Upper lobe of left lung (tissue), 6 donors: ENCODE data around the gene TUFT1. TPM values are rescaled to one million over a fixed set of nuclear protein-coding genes. Genes with fewer than 3 reads are reported as not detected.
"Not testable (repeated sequence)": the region's sequence is repeated elsewhere in the genome, so short reads cannot be mapped to it uniquely, and the experiment has no call there.

Experiments
- ATAC-seq, 2 donors: fragments of 200-7000 bp; cut with Tn5 transposase; one replicate each; pipeline ENCODE4 v1.9.1; 2022; ENCODE audit warnings: mild to moderate bottlenecking in 2 of 2, moderate library complexity in 2 of 2; ENCODE audit not compliant: low FRiP score in 2 of 2
- DNase-seq, 2 donors: peaks; one replicate each; pipeline ENCODE4 v3.0.0-alpha.2; 2019 to 2020
- H3K27ac ChIP-seq, 4 donors: fragments of 200-600 bp; sonication (generic); one replicate each; pipeline ENCODE4 v1.5.1; 2016 to 2019
- H3K27me3 ChIP-seq, 4 donors: fragments of 200-600 bp; sonication (generic); one replicate each; pipeline ENCODE4 v1.5.1; 2017 to 2019
- H3K36me3 ChIP-seq, 4 donors: fragments of 200-600 bp; sonication (generic); one replicate each; pipeline ENCODE4 v1.5.1; 2016 to 2019
- H3K4me1 ChIP-seq, 4 donors: fragments of 200-600 bp; sonication (generic); one replicate each; pipeline ENCODE4 v1.5.1; 2018 to 2019
- H3K4me3 ChIP-seq, 4 donors: fragments of 200-600 bp; sonication (generic); one replicate each; pipeline ENCODE4 v1.5.1; 2017 to 2019; ENCODE audit warnings: mild to moderate bottlenecking in 2 of 4, moderate library complexity in 1 of 4
- H3K9me3 ChIP-seq, 4 donors: fragments of 200-600 bp; sonication (generic); one replicate each; pipeline ENCODE4 v1.5.1; 2018 to 2019
- EP300 ChIP-seq, 4 donors: sonication (generic); formaldehyde crosslinking; IDR thresholded peaks; one replicate each; pipeline ENCODE4 v1.5.1; 2017; ENCODE audit warnings: antibody characterized with exemption in 4 of 4, control low read depth in 2 of 4
- POLR2A ChIP-seq, 4 donors: fragments of 450-650 bp; IDR thresholded peaks; one replicate each; pipeline ENCODE4 v1.5.1; 2016 to 2017; ENCODE audit warnings: antibody characterized with exemption in 4 of 4, mild to moderate bottlenecking in 2 of 4
- POLR2AphosphoS5 ChIP-seq, 2 donors: sonication (generic); formaldehyde crosslinking; IDR thresholded peaks; one replicate each; pipeline ENCODE4 v1.5.1; 2017; ENCODE audit warnings: antibody characterized with exemption in 2 of 2
- whole genome bisulfite sequencing, 2 donors: methylation state at CpG; one replicate each; pipeline ENCODE4 v1.1.5; 2017 to 2018; 5-methylcytosine and 5-hydroxymethylcytosine counted together
- total RNA-seq, 6 donors: library from RNA; depleted of rRNA in 4 of 6; stranded (reverse); fragments of >200 nt in 4 of 6; gene quantifications; one replicate each; pipeline versions ENCODE4 v1.1.0 to v1.2.1, GENCODE V29; 2016 to 2021
- TF ChIP-seq, protein P1 (sequence below), 6 experiments: fragments of 450-650 bp in 4 of 6; fragments of 200-600 bp in 2 of 6; sonication (generic) in 2 of 6; IDR thresholded peaks; one replicate each; pipeline ENCODE4 v1.5.1; 2016 to 2019; ENCODE audit warnings: antibody characterized with exemption in 6 of 6
- donor health status: DM: no; HTN: no; CAD: no; lungs with moderate emphysema.
- donor health status: DM: no; HTN: yes; CAD: no; lungs with severe emphysema.

The TUFT1 gene
- total RNA-seq, 6 donors from 2014 or later: 9.9 to 18.1 (median 12.5) TPM

DNA sequence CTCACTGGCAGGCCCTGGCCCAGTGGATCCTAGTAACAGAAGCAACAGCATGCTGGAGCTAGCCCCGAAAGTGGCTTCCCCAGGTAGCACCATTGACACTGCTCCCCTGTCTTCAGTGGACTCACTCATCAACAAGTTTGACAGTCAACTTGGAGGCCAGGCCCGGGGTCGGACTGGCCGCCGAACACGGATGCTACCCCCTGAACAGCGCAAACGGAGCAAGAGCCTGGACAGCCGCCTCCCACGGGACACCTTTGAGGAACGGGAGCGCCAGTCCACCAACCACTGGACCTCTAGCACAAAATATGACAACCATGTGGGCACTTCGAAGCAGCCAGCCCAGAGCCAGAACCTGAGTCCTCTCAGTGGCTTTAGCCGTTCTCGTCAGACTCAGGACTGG, 21.2 kb upstream of the TUFT1 start:
- no peak for DNase-seq
- WGBS, 2 donors: 95 to 97% methylated on average over 10 to 15 of the region's 15 CpGs
- Histone ChIP-seq H3K4me1 (peaks cover 0 to 22% (median 7%) of the 10 kb centered on the region in 4 donors), H3K9me3 (no peaks in the 10 kb centered on the region), H3K36me3 (peaks cover 0 to 8% (median 3%) of the 10 kb centered on the region in 4 donors), H3K4me3 (no peak overlapping the region), H3K27ac (peak overlapping the region in 2 of 4 donors; percentile 9 to 30), H3K27me3 (no peaks in the 10 kb centered on the region)
- no peak for TF ChIP-seq POLR2AphosphoS5 (IDR thresholded peaks at IDR 0.05)
- no peak for ATAC-seq

- DNase-seq (no peak), ATAC-seq (peak; percentile 27 to 60)
- Histone ChIP-seq H3K4me1 (peaks cover 0 to 21% (median 5%) of the 10 kb centered on the region in 4 donors), H3K27me3 (no peaks in the 10 kb centered on the region), H3K9me3 (no peaks in the 10 kb centered on the region), H3K36me3 (peaks cover 0 to 11% (median 6%) of the 10 kb centered on the region in 4 donors), H3K4me3 (no peak overlapping the region), H3K27ac (peak overlapping the region in 3 of 4 donors; percentile 30 to 48 (median 38))
- WGBS, 2 donors: 63 to 80% methylated on average over 2 of the region's 2 CpGs
- no peak for TF ChIP-seq EP300 (IDR thresholded peaks at IDR 0.05)
- TF ChIP-seq, protein P1, sequence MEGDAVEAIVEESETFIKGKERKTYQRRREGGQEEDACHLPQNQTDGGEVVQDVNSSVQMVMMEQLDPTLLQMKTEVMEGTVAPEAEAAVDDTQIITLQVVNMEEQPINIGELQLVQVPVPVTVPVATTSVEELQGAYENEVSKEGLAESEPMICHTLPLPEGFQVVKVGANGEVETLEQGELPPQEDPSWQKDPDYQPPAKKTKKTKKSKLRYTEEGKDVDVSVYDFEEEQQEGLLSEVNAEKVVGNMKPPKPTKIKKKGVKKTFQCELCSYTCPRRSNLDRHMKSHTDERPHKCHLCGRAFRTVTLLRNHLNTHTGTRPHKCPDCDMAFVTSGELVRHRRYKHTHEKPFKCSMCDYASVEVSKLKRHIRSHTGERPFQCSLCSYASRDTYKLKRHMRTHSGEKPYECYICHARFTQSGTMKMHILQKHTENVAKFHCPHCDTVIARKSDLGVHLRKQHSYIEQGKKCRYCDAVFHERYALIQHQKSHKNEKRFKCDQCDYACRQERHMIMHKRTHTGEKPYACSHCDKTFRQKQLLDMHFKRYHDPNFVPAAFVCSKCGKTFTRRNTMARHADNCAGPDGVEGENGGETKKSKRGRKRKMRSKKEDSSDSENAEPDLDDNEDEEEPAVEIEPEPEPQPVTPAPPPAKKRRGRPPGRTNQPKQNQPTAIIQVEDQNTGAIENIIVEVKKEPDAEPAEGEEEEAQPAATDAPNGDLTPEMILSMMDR (IDR thresholded peaks at IDR 0.05): no peak
- TF ChIP-seq POLR2A (IDR thresholded peaks at IDR 0.05): no peak
- TF ChIP-seq POLR2AphosphoS5 (IDR thresholded peaks at IDR 0.05): no peak
Measured at GRCh38 chr1:151519667-151520066, 20.4 kb upstream of the TUFT1 start.

DNA sequence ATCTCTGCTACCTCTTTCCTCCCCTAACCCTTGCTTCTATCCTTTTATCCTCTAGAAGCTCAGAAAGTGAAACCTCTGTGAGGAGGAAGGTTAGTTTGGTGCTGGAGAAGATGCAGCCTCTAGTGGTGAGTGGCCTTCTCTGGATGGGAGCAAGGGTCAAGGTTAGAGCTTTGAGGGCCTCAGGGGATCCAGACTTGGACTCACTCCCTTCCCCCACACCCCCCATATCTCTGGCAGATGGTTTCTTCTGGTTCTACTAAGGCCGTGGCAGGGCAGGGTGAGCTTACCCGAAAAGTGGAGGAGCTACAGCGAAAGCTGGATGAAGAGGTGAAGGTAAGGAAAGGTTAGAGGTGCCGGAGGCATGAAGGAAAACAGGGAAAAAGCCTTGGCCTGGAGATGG, 19.8 kb upstream of the TUFT1 start:
- WGBS, 2 donors: 88 to 98% methylated on average over 4 of the region's 4 CpGs
- no peak for TF ChIP-seq EP300 (IDR thresholded peaks at IDR 0.05)
- TF ChIP-seq, protein P1 (IDR thresholded peaks at IDR 0.05): no peak
- TF ChIP-seq POLR2A (IDR thresholded peaks at IDR 0.05): no peak
- no peak for TF ChIP-seq POLR2AphosphoS5 (IDR thresholded peaks at IDR 0.05)
- ATAC-seq (no peak), DNase-seq (no peak)
- H3K4me1 ChIP-seq: peaks cover 0 to 14% (median 3%) of the 10 kb centered on the region in 4 donors
- H3K27me3 ChIP-seq: no peaks in the 10 kb centered on the region
- peak overlapping the region; percentile 40 to 50 (median 48) for H3K27ac ChIP-seq
- no peak overlapping the region for H3K4me3 ChIP-seq
- no peaks in the 10 kb centered on the region for H3K9me3 ChIP-seq
- H3K36me3 ChIP-seq: peaks cover 0 to 14% (median 6%) of the 10 kb centered on the region in 4 donors

- H3K36me3 ChIP-seq: peaks cover 0 to 19% (median 6%) of the 10 kb centered on the region in 4 donors
- not testable (repeated sequence) for ATAC-seq, H3K27ac ChIP-seq, H3K27me3 ChIP-seq, DNase-seq, H3K4me1 ChIP-seq, H3K4me3 ChIP-seq, H3K9me3 ChIP-seq
- 78 to 89% methylated on average over 7 of the region's 7 CpGs for WGBS, 2 donors
Measured at GRCh38 chr1:151522427-151522826, 17.7 kb upstream of the TUFT1 start.

- Histone ChIP-seq H3K27ac (no peak overlapping the region), H3K4me1 (peaks cover 0 to 5% (median 2%) of the 10 kb centered on the region in 4 donors), H3K4me3 (no peak overlapping the region), H3K9me3 (no peaks in the 10 kb centered on the region), H3K36me3 (peaks cover 0 to 19% (median 6%) of the 10 kb centered on the region in 4 donors), H3K27me3 (no peaks in the 10 kb centered on the region)
- 77 to 79% methylated on average over 5 of the region's 5 CpGs for WGBS, 2 donors
- TF ChIP-seq EP300 (IDR thresholded peaks at IDR 0.05) (no peak), POLR2AphosphoS5 (IDR thresholded peaks at IDR 0.05) (no peak)
- TF ChIP-seq, protein P1 (IDR thresholded peaks at IDR 0.05): no peak
- DNase-seq (no peak), ATAC-seq (no peak)
Measured at GRCh38 chr1:151523326-151523725, 16.8 kb upstream of the TUFT1 start.

DNA sequence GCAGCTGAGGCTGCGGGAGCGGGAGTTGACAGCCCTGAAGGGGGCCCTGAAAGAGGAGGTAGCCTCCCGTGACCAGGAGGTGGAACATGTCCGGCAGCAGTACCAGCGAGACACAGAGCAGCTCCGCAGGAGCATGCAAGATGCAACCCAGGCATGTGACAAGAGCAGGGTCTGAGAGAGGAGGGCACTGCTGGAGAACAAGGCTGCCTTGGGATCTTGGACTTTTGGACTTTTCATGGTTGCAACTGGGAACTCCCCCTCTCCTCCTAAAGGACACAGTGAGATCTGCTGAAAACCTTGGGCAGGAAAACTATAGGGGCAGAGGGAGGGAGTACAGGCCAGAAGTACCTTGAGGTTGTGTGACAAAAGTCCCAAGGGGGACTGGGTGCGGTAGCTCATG, 15.4 kb upstream of the TUFT1 start:
- no peak overlapping the region for H3K4me3 ChIP-seq
- no peak for DNase-seq
- TF ChIP-seq POLR2A (IDR thresholded peaks at IDR 0.05): no peak
- TF ChIP-seq POLR2AphosphoS5 (IDR thresholded peaks at IDR 0.05): no peak
- TF ChIP-seq, protein P1 (IDR thresholded peaks at IDR 0.05): no peak
- TF ChIP-seq EP300 (IDR thresholded peaks at IDR 0.05): no peak
- peaks cover 0 to 5% (median 2%) of the 10 kb centered on the region in 4 donors for H3K4me1 ChIP-seq
- no peak overlapping the region for H3K27ac ChIP-seq
- H3K27me3 ChIP-seq: no peaks in the 10 kb centered on the region
- H3K9me3 ChIP-seq: no peaks in the 10 kb centered on the region
- ATAC-seq: no peak
- peaks cover 0 to 15% (median 5%) of the 10 kb centered on the region in 4 donors for H3K36me3 ChIP-seq
- WGBS, 2 donors: 90 to 94% methylated on average over 7 of the region's 7 CpGs
